K562 (cell line): ENCODE data around the gene TYW3. TPM values are rescaled to one million over a fixed set of nuclear protein-coding genes. Genes with fewer than 3 reads are reported as not detected.

Experiments used
- polyA plus RNA-seq, 8 experiments: library from polyadenylated mRNA; depleted of rRNA in 4 of 8; stranded (reverse) in 5 of 8; unstranded in 3 of 8; fragments of >200 nt; fragmentation: Nextera tagmentation in 2 of 8; fragmentation: Illumina TruSeq in 1 of 8; extraction: Ambion mirVana in 2 of 8; extraction: Trizol in 1 of 8; gene quantifications; 2 replicates each; pipeline versions ENCODE4 v1.2.1 to v1.2.3, GENCODE V29; 2011 to 2014; ENCODE audit warnings: inconsistent platforms in 1 of 8, missing spikeins in 1 of 8
- total RNA-seq, 7 experiments: library from RNA; depleted of rRNA in 6 of 7; stranded (reverse); fragments of >200 nt in 6 of 7; fragmentation: Illumina TruSeq in 2 of 7; extraction: Trizol in 2 of 7; gene quantifications; 2 replicates each; pipeline versions ENCODE4 v1.2.1 to v1.2.3, GENCODE V29; 2011 to 2021; ENCODE audit warnings: low replicate concordance in 1 of 7
- TF ChIP-seq, protein P1 (sequence below), 2 experiments: fragments of 450-650 bp; formaldehyde crosslinking in 1 of 2; IDR thresholded peaks; 2 replicates each; pipeline versions ENCODE4 v1.4.0 to v1.6.1; 2014 to 2020; ENCODE audit warnings: mild to moderate bottlenecking in 2 of 2, borderline replicate concordance in 1 of 2, low read depth in 1 of 2

TYW3 gene
- total and polyA plus RNA-seq, 9 of the 15 experiments (the other 6 are each of a cell fraction or from before 2014, with no cell fraction given): 22.0 to 54.0 (median 41.1) TPM

DNA sequence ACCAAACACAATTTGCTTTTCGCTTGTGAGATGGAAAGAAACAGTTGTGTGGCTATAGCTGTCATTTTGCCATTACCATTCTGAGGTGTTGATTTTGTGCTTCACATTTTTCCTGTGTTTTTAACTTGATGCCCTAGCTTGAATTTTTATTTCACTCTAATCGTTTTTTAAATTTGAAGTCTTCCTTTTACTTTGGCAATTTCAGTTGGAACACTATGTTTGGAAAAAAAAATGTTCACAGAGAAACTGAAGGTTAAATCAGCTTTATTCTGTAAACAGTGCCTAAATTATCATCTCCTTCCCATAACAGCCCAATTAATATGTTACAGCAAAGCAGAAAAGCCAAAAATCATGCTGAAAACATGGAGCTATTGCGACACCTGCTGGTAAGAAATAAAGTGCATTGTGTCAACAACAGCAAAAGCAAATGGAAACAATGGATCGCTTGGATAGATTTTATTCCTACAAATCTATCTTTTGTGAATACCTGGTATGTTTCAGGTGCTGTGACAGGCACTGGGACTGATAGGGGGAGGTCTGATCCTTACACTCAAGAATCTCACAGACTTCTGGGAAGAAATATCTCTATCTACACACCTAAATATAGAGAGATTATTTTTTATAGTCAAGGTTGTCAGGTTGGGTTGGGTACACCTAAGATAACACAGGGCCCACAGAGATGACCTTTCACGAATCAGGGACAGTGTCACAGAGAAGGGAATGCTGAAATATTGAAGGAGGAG is 43.2 kb upstream of the TYW3 start (continued):
- TF ChIP-seq, protein P1, sequence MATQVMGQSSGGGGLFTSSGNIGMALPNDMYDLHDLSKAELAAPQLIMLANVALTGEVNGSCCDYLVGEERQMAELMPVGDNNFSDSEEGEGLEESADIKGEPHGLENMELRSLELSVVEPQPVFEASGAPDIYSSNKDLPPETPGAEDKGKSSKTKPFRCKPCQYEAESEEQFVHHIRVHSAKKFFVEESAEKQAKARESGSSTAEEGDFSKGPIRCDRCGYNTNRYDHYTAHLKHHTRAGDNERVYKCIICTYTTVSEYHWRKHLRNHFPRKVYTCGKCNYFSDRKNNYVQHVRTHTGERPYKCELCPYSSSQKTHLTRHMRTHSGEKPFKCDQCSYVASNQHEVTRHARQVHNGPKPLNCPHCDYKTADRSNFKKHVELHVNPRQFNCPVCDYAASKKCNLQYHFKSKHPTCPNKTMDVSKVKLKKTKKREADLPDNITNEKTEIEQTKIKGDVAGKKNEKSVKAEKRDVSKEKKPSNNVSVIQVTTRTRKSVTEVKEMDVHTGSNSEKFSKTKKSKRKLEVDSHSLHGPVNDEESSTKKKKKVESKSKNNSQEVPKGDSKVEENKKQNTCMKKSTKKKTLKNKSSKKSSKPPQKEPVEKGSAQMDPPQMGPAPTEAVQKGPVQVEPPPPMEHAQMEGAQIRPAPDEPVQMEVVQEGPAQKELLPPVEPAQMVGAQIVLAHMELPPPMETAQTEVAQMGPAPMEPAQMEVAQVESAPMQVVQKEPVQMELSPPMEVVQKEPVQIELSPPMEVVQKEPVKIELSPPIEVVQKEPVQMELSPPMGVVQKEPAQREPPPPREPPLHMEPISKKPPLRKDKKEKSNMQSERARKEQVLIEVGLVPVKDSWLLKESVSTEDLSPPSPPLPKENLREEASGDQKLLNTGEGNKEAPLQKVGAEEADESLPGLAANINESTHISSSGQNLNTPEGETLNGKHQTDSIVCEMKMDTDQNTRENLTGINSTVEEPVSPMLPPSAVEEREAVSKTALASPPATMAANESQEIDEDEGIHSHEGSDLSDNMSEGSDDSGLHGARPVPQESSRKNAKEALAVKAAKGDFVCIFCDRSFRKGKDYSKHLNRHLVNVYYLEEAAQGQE (IDR thresholded peaks at IDR 0.05; ENCODE audit: borderline replicate concordance): peak; percentile 65; the same call in 1 of the 2 replicates
- TF ChIP-seq, protein P1 (CRISPR knock-in tag; IDR thresholded peaks at IDR 0.05; ENCODE audit: low read depth): no peak
